Neutrophil (primary cell): Measurements from ENCODE around the gene SYT12.

ENCODE experiments used
- H3K27ac ChIP-seq: fragments of 200-600 bp; sonication (generic); 2 replicates; pipeline ENCODE4 v1.5.1; 2016; ENCODE audit warnings: mild to moderate bottlenecking, moderate library complexity
- H3K27me3 ChIP-seq: fragments of 200-600 bp; sonication (generic); 2 replicates; pipeline ENCODE4 v1.6.0; 2016; ENCODE audit warnings: mild to moderate bottlenecking
- H3K36me3 ChIP-seq: fragments of 200-600 bp; sonication (generic); 2 replicates; pipeline ENCODE4 v1.5.1; 2017
- H3K4me1 ChIP-seq, 2 experiments: fragments of 200-600 bp in 1 of 2; sonication (generic) in 1 of 2; 1 replicate in 1 of 2; 2 replicates in 1 of 2; pipeline versions ENCODE4 v1.5.1 to v1.6.1; 2013 to 2016; ENCODE audit warnings: low read depth in 1 of 2, low read length in 1 of 2, mild to moderate bottlenecking in 1 of 2, moderate library complexity in 1 of 2; ENCODE audit not compliant: control insufficient read depth in 1 of 2, insufficient read depth in 1 of 2
- H3K4me3 ChIP-seq, 2 experiments: fragments of 200-600 bp in 1 of 2; sonication (generic) in 1 of 2; 1 replicate in 1 of 2; 2 replicates in 1 of 2; pipeline ENCODE4 v1.5.1; 2013 to 2016; ENCODE audit warnings: low read depth in 1 of 2, low read length in 1 of 2, mild to moderate bottlenecking in 1 of 2, moderate library complexity in 1 of 2
- H3K9me3 ChIP-seq: fragments of 200-600 bp; sonication (generic); 2 replicates; pipeline ENCODE4 v1.5.1; 2016
- CTCF ChIP-seq: fragments of 200-600 bp; sonication (generic); IDR thresholded peaks from 2 replicates; pipeline ENCODE4 v1.5.1; 2016; ENCODE audit warnings: antibody characterized with exemption

SYT12 gene

GRCh38 chr11:67082071-67082791 is 59.3 kb downstream of the SYT12 start:
- Histone ChIP-seq H3K27me3 (peaks cover 29% of the 10 kb centered on the region), H3K4me1 (peaks cover 6 to 10% of the 10 kb centered on the region in 2 experiments), H3K9me3 (no peaks in the 10 kb centered on the region), H3K36me3 (no peaks in the 10 kb centered on the region), H3K4me3 (no peak overlapping the region), H3K27ac (no peak overlapping the region)
- TF ChIP-seq CTCF = no peak

- Histone ChIP-seq H3K4me3 (no peak overlapping the region), H3K9me3 (no peaks in the 10 kb centered on the region), H3K4me1 (peaks cover 6 to 10% of the 10 kb centered on the region in 2 experiments), H3K36me3 (no peaks in the 10 kb centered on the region), H3K27me3 (peaks cover 29% of the 10 kb centered on the region), H3K27ac (no peak overlapping the region)
- no peak for TF ChIP-seq CTCF
Observed at GRCh38 chr11:67083786-67084366, 60.9 kb downstream of the SYT12 start.

- peaks cover 6 to 10% of the 10 kb centered on the region in 2 experiments for H3K4me1 ChIP-seq
- no peaks in the 10 kb centered on the region for H3K36me3 ChIP-seq
- no peak for TF ChIP-seq CTCF
- no peak overlapping the region for H3K4me3 ChIP-seq
- peaks cover 29% of the 10 kb centered on the region for H3K27me3 ChIP-seq
- no peaks in the 10 kb centered on the region for H3K9me3 ChIP-seq
- no peak overlapping the region for H3K27ac ChIP-seq
Observed at GRCh38 chr11:67085617-67086016, 62.7 kb downstream of the SYT12 start.

- Histone ChIP-seq H3K27ac (no peak overlapping the region), H3K27me3 (peaks cover 5% of the 10 kb centered on the region), H3K9me3 (no peaks in the 10 kb centered on the region), H3K4me3 (no peak overlapping the region), H3K4me1 (no peaks in the 10 kb centered on the region), H3K36me3 (no peaks in the 10 kb centered on the region)
- TF ChIP-seq CTCF = no peak
Observed at GRCh38 chr11:67090717-67091116, 67.8 kb downstream of the SYT12 start.

- Histone ChIP-seq H3K36me3 (no peaks in the 10 kb centered on the region), H3K27ac (no peak overlapping the region), H3K27me3 (no peaks in the 10 kb centered on the region), H3K4me3 (no peak overlapping the region), H3K4me1 (peaks cover 6 to 7% of the 10 kb centered on the region in 2 experiments), H3K9me3 (no peaks in the 10 kb centered on the region)
- no peak for TF ChIP-seq CTCF
Observed at GRCh38 chr11:67095214-67095507, 72.2 kb downstream of the SYT12 start.
